Right lung (tissue), 5 donors: ENCODE measurements around the gene OPN1MW3. TPM values are rescaled to one million over a fixed set of nuclear protein-coding genes. Genes with fewer than 3 reads are reported as not detected.
"Not testable (repeated sequence)": the region's sequence is repeated elsewhere in the genome, so short reads cannot be mapped to it uniquely, and the experiment has no call there.

Experiments
- DNase-seq, 2 donors: peaks; one replicate each; pipeline ENCODE4 v3.0.0-alpha.2; 2013
- polyA plus RNA-seq, 5 donors: library from polyadenylated mRNA; unstranded; fragments of 120-200 nt; gene quantifications; one replicate each; pipeline versions ENCODE4 v1.2.1 to v1.2.3, GENCODE V29; 2013; ENCODE audit warnings: inconsistent platforms in 1 of 5, low replicate concordance in 1 of 5; ENCODE audit not compliant: insufficient read length in 5 of 5, insufficient read depth in 1 of 5

OPN1MW3 gene
- polyA plus RNA-seq, 5 donors = not detected

DNA sequence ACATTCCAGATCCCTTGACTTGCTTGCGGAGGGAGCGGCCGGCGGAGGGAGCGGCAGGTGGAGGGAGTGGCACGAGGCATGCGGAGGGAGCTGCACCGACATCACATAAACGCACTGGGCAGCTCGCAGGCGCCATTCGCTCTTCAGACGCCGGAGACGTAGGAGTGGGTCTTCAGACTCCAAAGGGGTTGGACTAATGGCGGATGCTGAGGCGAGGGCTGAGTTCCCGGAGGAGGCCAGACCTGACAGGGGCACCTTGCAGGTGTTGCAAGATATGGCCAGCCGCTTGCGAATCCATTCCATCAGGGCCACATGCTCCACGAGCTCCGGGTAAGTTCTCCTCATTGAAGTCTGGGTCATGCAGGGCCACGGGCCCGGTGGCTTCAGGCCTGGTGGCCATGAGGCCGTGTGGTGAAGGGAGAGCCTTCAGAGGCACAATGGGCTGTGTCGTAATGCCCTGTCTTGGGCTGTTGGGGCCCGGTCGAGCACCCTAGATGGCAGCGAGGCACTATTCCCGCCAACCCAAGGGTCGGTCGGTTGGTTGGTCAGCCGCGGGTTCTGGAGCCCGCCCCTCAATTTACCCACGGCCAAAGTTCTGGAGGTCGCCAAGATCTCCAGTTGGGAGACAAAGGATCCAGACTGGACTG lies 38.4 kb downstream of the OPN1MW3 start, which contains the start of gene TKTL1:
Gene TKTL1, plus strand, starts transcription at position 132 of the 647 bp plus-strand sequence. Its CDS starts 65 bp downstream, at position 197.
- DNase-seq = no peak

- no peak for DNase-seq
Observed at GRCh38 chrX:154296731-154297130, 39.3 kb downstream of the OPN1MW3 start.

DNA sequence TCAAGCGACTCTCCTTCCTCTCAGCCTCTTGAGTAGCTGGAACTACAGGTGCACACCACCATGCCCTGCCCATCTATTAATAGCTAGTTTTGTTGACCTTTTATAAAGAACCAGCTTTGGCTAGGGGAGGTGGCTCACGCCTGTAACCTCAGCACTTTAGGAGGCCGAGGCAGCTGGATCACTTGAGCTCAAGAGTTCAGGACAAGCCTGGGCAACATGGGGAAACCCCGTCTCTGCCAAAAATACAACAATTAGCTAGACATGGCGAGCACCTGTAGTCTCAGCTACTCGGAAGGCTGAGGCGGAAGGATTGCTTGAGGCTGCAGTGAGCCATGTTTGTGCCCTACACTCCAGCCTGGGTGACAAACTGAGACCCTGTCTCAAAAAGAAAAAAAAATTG lies 40.9 kb downstream of the OPN1MW3 start:
- no peak for DNase-seq

- no peak for DNase-seq
Observed at GRCh38 chrX:154300816-154301215, 43.4 kb downstream of the OPN1MW3 start.

GRCh38 chrX:154302998-154303397 lies 45.6 kb downstream of the OPN1MW3 start:
- DNase-seq = not testable (repeated sequence)

GRCh38 chrX:154303476-154303875 lies 46.1 kb downstream of the OPN1MW3 start:
- no peak for DNase-seq

GRCh38 chrX:154304846-154305245 lies 47.5 kb downstream of the OPN1MW3 start:
- no peak for DNase-seq

- DNase-seq = no peak
Observed at GRCh38 chrX:154305541-154306205, 48.3 kb downstream of the OPN1MW3 start.

GRCh38 chrX:154307202-154307601 lies 49.8 kb downstream of the OPN1MW3 start:
- no peak for DNase-seq

- no peak for DNase-seq
Observed at GRCh38 chrX:154308108-154308946, 50.9 kb downstream of the OPN1MW3 start.

GRCh38 chrX:154309041-154309775 lies 51.8 kb downstream of the OPN1MW3 start:
- DNase-seq = no peak

DNA sequence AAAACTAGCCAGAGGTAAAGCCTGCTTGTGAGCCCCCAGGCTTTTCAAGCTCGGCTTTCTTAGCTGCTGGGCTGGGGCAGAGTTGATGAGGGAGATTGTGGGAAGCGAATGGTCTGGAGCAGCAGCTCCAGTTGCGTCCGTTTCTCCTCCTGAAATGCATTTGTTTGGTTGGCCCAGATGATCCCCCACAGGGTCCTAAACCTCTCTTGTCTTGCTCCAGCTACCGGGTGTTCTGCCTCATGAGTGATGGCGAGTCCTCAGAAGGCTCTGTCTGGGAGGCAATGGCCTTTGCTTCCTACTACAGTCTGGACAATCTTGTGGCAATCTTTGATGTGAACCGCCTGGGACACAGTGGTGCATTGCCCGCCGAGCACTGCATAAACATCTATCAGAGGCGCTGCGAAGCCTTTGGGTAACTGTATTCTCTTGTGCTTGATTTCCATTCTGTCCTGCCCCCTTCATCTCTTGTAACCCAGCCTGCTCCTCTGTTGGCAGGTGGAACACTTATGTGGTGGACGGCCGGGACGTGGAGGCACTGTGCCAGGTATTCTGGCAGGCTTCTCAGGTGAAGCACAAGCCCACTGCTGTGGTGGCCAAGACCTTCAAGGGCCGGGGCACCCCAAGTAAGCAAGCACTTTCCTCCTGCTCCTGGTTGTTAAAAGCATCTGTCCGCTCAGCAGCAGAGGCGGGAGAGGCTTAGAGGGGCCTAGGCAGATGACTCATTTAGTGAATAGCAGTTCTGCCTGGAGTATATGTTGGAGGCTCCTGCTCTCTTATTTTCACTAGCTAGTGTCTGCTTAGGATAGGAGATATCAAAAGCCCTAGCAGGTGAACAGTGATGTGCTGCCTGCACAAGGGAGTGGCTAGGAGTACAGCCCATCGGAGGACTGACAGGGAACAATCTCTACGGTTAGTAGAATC lies 53.5 kb downstream of the OPN1MW3 start:
- no peak for DNase-seq

DNA sequence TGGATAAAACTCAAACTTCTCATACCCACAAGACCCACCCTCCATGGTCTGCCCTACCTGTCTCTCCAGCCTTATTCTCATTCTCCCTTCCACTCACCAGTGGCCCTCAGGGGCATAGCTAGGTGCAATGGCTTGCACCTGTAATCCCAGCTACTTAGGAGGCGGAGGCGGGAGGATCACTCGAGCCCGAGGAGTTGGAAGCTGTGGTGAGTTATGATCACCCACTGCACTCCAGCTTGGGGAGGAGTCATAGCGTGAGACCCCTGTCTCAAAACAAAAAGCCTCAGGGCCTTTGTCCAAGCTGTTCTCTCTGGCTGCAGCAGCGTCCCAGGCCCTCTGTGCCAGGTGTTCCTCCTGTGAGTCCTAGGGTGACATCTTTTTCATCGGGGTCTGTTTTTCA lies 54.7 kb downstream of the OPN1MW3 start:
- DNase-seq = no peak

- no peak for DNase-seq
Observed at GRCh38 chrX:154313147-154313546, 55.8 kb downstream of the OPN1MW3 start.

- no peak for DNase-seq
Observed at GRCh38 chrX:154315416-154315815, 58.0 kb downstream of the OPN1MW3 start.

- DNase-seq = no peak
Observed at GRCh38 chrX:154317391-154317995, 60.1 kb downstream of the OPN1MW3 start.

DNA sequence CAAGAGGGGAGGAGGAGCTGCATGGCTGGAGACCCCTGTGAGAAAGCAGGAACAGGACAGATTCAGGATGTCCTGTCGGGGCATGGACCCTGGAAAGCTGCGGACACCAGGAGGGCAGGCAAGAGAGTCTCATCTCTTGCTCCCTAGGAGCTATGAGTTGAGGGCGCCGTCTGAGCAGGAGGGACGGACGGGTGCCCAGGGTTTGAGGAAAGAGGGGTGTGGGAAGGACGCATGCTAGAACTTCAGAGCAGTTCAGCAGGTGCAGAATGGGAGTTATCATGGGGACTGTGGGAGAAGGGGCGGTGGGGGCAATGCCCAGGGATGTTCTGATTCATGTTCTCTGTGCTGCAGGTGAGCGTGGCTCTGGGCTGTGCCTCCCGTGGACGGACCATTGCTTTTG lies 63.0 kb downstream of the OPN1MW3 start:
- DNase-seq = no peak
